Measurements from ENCODE around the gene ASTN2. TPM values are rescaled to one million over a fixed set of nuclear protein-coding genes. Genes with fewer than 3 reads are reported as not detected.

Gene ASTN2
- total and polyA plus RNA-seq, 2 experiments from 2014 or later: 7.0 to 24.6 TPM

DNA sequence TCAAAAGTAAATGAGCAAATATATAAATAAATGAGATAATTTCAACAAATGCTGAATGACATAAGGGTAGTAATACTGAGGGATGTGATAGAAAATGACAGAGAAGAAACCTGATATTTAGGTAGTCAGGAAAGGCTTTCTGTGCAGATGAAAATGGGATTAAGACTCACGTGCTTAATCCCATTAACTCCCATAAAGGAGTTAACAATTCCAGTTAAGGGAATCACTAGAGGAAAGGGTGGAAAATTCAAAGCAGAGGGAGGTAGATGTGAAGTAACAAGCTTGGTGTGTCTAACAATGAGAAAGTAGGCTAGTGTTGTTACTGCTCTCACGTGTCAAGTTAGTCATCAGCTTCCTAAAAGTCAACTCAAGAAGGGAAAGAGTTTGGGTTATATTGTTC, 818.2 kb downstream of the ASTN2 start:
- Histone ChIP-seq H3K4me2 (no peak overlapping the region), H2AFZ (no peak overlapping the region), H3K4me3 (no peak overlapping the region), H3K79me2 (replicated peaks; ENCODE audit: insufficient read depth) (no peaks in the 10 kb centered on the region), H3K27ac (ENCODE audit: low read depth) (no peak overlapping the region), H3K27me3 (ENCODE audit: insufficient read depth) (no peaks in the 10 kb centered on the region), H3F3A (replicated peaks; ENCODE audit: low read depth) (no peaks in the 10 kb centered on the region), H4K20me1 (replicated peaks; ENCODE audit: insufficient read depth) (no peaks in the 10 kb centered on the region; the same call in 1 of the 2 replicates), H3K36me3 (ENCODE audit: insufficient read depth) (no peaks in the 10 kb centered on the region; the same call in 1 of the 2 replicates), H3K4me1 (ENCODE audit: insufficient read depth) (no peaks in the 10 kb centered on the region), H3K9me2 (ENCODE audit: insufficient read depth) (peaks cover 9% of the 10 kb centered on the region; the same call in 1 of the 2 replicates)
- Mint-ChIP-seq H3K27me3 (ENCODE audit: insufficient read depth, low read depth, poor library complexity) (no peaks in the 10 kb centered on the region), H3K9me3 (no peaks in the 10 kb centered on the region), H3K4me1 (no peaks in the 10 kb centered on the region), H3K27ac (no peak overlapping the region), H3K36me3 (ENCODE audit: low read depth) (no peaks in the 10 kb centered on the region; the same call in 2 of the 3 replicates), H3K4me3 (no peak overlapping the region)
- ATAC-seq: no peak
- no peak for DNase-seq (ENCODE audit: low spot score)
- TF ChIP-seq JUNB (IDR thresholded peaks at IDR 0.05; ENCODE audit: unreplicated experiment) (no peak), ZNF331 (CRISPR knock-in tag; IDR thresholded peaks at IDR 0.05; ENCODE audit: low read depth) (no peak), STAT1 (IDR thresholded peaks at IDR 0.05; ENCODE audit: unreplicated experiment) (no peak), ZNF462 (CRISPR knock-in tag; IDR thresholded peaks at IDR 0.05) (no peak), CTCF (conservative IDR thresholded peaks at IDR 0.05; ENCODE audit: low read depth in 2 of 2) (no peak), CREB1 (CRISPR knock-in tag; IDR thresholded peaks at IDR 0.05; ENCODE audit: low read depth) (no peak), EZH2phosphoT487 (IDR thresholded peaks at IDR 0.05; ENCODE audit: unreplicated experiment) (no peak), EZH2 (IDR thresholded peaks at IDR 0.05; ENCODE audit: low read depth, unreplicated experiment) (no peak), NANOG (IDR thresholded peaks at IDR 0.05; ENCODE audit: borderline replicate concordance) (no peak), ZNF114 (CRISPR knock-in tag; IDR thresholded peaks at IDR 0.05) (no peak)
- TF ChIP-seq, protein P1, sequence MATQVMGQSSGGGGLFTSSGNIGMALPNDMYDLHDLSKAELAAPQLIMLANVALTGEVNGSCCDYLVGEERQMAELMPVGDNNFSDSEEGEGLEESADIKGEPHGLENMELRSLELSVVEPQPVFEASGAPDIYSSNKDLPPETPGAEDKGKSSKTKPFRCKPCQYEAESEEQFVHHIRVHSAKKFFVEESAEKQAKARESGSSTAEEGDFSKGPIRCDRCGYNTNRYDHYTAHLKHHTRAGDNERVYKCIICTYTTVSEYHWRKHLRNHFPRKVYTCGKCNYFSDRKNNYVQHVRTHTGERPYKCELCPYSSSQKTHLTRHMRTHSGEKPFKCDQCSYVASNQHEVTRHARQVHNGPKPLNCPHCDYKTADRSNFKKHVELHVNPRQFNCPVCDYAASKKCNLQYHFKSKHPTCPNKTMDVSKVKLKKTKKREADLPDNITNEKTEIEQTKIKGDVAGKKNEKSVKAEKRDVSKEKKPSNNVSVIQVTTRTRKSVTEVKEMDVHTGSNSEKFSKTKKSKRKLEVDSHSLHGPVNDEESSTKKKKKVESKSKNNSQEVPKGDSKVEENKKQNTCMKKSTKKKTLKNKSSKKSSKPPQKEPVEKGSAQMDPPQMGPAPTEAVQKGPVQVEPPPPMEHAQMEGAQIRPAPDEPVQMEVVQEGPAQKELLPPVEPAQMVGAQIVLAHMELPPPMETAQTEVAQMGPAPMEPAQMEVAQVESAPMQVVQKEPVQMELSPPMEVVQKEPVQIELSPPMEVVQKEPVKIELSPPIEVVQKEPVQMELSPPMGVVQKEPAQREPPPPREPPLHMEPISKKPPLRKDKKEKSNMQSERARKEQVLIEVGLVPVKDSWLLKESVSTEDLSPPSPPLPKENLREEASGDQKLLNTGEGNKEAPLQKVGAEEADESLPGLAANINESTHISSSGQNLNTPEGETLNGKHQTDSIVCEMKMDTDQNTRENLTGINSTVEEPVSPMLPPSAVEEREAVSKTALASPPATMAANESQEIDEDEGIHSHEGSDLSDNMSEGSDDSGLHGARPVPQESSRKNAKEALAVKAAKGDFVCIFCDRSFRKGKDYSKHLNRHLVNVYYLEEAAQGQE (IDR thresholded peaks at IDR 0.05; ENCODE audit: unreplicated experiment): no peak

All from GM23338 (cell line).